Esophagus squamous epithelium (tissue), 4 donors: ENCODE measurements around the gene ACTN2.

Experiments used
- POLR2A ChIP-seq, 4 donors: fragments of 450-650 bp; IDR thresholded peaks; one replicate each; pipeline ENCODE4 v1.6.1; 2017; ENCODE audit warnings: antibody characterized with exemption in 4 of 4, mild to moderate bottlenecking in 4 of 4, moderate library complexity in 3 of 4
- TF ChIP-seq, protein P1 (sequence below), 6 experiments: fragments of 450-650 bp in 4 of 6; fragments of 200-600 bp in 2 of 6; sonication (generic) in 2 of 6; IDR thresholded peaks; one replicate each; pipeline ENCODE4 v1.5.1; 2016 to 2019; ENCODE audit warnings: antibody characterized with exemption in 6 of 6, mild to moderate bottlenecking in 4 of 6, moderate library complexity in 4 of 6

DNA sequence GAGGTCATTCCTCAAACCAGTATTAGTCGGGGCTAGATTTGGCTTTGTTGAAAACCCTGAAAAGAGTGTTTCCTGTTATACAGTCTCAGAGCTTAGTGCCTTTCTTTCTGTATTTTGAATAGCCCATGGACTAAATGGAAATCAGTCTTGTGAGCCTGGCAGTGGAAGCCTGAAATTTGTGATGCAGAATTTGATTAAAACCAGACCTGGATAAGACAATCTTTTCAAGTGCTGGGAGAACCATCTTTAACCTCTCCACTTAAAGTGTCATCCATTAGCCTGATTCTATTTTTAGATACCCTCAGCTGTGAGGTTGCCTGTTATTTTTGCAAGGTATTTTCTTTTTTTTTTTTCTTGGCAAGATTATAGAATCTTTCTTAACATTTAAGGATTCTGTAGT is 19.5 kb downstream of the ACTN2 start:
- TF ChIP-seq POLR2A (IDR thresholded peaks at IDR 0.05), result no peak
- TF ChIP-seq, protein P1, sequence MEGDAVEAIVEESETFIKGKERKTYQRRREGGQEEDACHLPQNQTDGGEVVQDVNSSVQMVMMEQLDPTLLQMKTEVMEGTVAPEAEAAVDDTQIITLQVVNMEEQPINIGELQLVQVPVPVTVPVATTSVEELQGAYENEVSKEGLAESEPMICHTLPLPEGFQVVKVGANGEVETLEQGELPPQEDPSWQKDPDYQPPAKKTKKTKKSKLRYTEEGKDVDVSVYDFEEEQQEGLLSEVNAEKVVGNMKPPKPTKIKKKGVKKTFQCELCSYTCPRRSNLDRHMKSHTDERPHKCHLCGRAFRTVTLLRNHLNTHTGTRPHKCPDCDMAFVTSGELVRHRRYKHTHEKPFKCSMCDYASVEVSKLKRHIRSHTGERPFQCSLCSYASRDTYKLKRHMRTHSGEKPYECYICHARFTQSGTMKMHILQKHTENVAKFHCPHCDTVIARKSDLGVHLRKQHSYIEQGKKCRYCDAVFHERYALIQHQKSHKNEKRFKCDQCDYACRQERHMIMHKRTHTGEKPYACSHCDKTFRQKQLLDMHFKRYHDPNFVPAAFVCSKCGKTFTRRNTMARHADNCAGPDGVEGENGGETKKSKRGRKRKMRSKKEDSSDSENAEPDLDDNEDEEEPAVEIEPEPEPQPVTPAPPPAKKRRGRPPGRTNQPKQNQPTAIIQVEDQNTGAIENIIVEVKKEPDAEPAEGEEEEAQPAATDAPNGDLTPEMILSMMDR (IDR thresholded peaks at IDR 0.05), result no peak
